Measurements from ENCODE around the gene LRRC8A. TPM values are rescaled to one million over a fixed set of nuclear protein-coding genes. Genes with fewer than 3 reads are reported as not detected.

LRRC8A gene
- total and polyA plus RNA-seq, 2 of the 8 experiments (the other 6 are each of a cell fraction or from before 2014, with no cell fraction given), result 103 to 111 TPM

Other genes starting within 250 kb of the LRRC8A start
- 58.0 and 60.4 TPM in 2 replicates for gene DYNC2I2, start 225.3 kb upstream of the LRRC8A start, total RNA-seq (2021; fragmentation: NEBNext Ultra II Directional; extraction: Animal tissue kit (Norgen Biotek cat#: 25700))
- 78.5 and 113 TPM in 2 replicates for gene DYNC2I2, start 225.3 kb upstream of the LRRC8A start, polyA plus RNA-seq (2011; rRNA removed)
- gene SET, start 192.9 kb upstream of the LRRC8A start, total RNA-seq (2021; fragmentation: NEBNext Ultra II Directional; extraction: Animal tissue kit (Norgen Biotek cat#: 25700)), result 1,327 and 1,345 TPM in 2 replicates
- 466 and 513 TPM in 2 replicates for gene SET, start 192.9 kb upstream of the LRRC8A start, polyA plus RNA-seq (2011; rRNA removed)
- 15.2 and 16.3 TPM in 2 replicates for gene PKN3, start 179.6 kb upstream of the LRRC8A start, total RNA-seq (2021; fragmentation: NEBNext Ultra II Directional; extraction: Animal tissue kit (Norgen Biotek cat#: 25700))
- 15.7 and 24.4 TPM in 2 replicates for gene PKN3, start 179.6 kb upstream of the LRRC8A start, polyA plus RNA-seq (2011; rRNA removed)
- 32.8 and 35.0 TPM in 2 replicates for gene ZDHHC12, start 158.0 kb upstream of the LRRC8A start, total RNA-seq (2021; fragmentation: NEBNext Ultra II Directional; extraction: Animal tissue kit (Norgen Biotek cat#: 25700))
- gene ZDHHC12, start 158.0 kb upstream of the LRRC8A start, polyA plus RNA-seq (2011; rRNA removed), result 93.8 and 121 TPM in 2 replicates
- gene ZER1, start 110.2 kb upstream of the LRRC8A start, total RNA-seq (2021; fragmentation: NEBNext Ultra II Directional; extraction: Animal tissue kit (Norgen Biotek cat#: 25700)), result 20.5 and 22.6 TPM in 2 replicates
- gene ZER1, start 110.2 kb upstream of the LRRC8A start, polyA plus RNA-seq (2011; rRNA removed), result 26.6 and 55.8 TPM in 2 replicates
- gene TBC1D13, start 94.9 kb upstream of the LRRC8A start, total RNA-seq (2021; fragmentation: NEBNext Ultra II Directional; extraction: Animal tissue kit (Norgen Biotek cat#: 25700)), result 21.3 and 26.3 TPM in 2 replicates
- 24.7 and 33.0 TPM in 2 replicates for gene TBC1D13, start 94.9 kb upstream of the LRRC8A start, polyA plus RNA-seq (2011; rRNA removed)
- 17.5 and 22.4 TPM in 2 replicates for gene ENDOG, start 63.6 kb upstream of the LRRC8A start, total RNA-seq (2021; fragmentation: NEBNext Ultra II Directional; extraction: Animal tissue kit (Norgen Biotek cat#: 25700))
- 23.4 and 31.8 TPM in 2 replicates for gene ENDOG, start 63.6 kb upstream of the LRRC8A start, polyA plus RNA-seq (2011; rRNA removed)
- gene SPOUT1, start 52.3 kb upstream of the LRRC8A start, total RNA-seq (2021; fragmentation: NEBNext Ultra II Directional; extraction: Animal tissue kit (Norgen Biotek cat#: 25700)), result 73.4 and 77.8 TPM in 2 replicates
- gene SPOUT1, start 52.3 kb upstream of the LRRC8A start, polyA plus RNA-seq (2011; rRNA removed), result 69.2 and 100 TPM in 2 replicates
- 28.5 and 30.4 TPM in 2 replicates for gene KYAT1, start 183 bp upstream of the LRRC8A start, total RNA-seq (2021; fragmentation: NEBNext Ultra II Directional; extraction: Animal tissue kit (Norgen Biotek cat#: 25700))
- 42.2 and 56.6 TPM in 2 replicates for gene KYAT1, start 183 bp upstream of the LRRC8A start, polyA plus RNA-seq (2011; rRNA removed)
- 14.1 and 18.1 TPM in 2 replicates for gene PHYHD1, start 38.8 kb downstream of the LRRC8A start, total RNA-seq (2021; fragmentation: NEBNext Ultra II Directional; extraction: Animal tissue kit (Norgen Biotek cat#: 25700))
- 25.6 and 33.2 TPM in 2 replicates for gene PHYHD1, start 38.8 kb downstream of the LRRC8A start, polyA plus RNA-seq (2011; rRNA removed)
- gene DOLK, start 65.5 kb downstream of the LRRC8A start, total RNA-seq (2021; fragmentation: NEBNext Ultra II Directional; extraction: Animal tissue kit (Norgen Biotek cat#: 25700)), result 17.2 and 18.8 TPM in 2 replicates
- 39.1 and 44.3 TPM in 2 replicates for gene DOLK, start 65.5 kb downstream of the LRRC8A start, polyA plus RNA-seq (2011; rRNA removed)
- gene NUP188, start 65.6 kb downstream of the LRRC8A start, total RNA-seq (2021; fragmentation: NEBNext Ultra II Directional; extraction: Animal tissue kit (Norgen Biotek cat#: 25700)), result 95.0 and 111 TPM in 2 replicates
- 90.1 and 107 TPM in 2 replicates for gene NUP188, start 65.6 kb downstream of the LRRC8A start, polyA plus RNA-seq (2011; rRNA removed)
- gene SH3GLB2, start 146.2 kb downstream of the LRRC8A start, total RNA-seq (2021; fragmentation: NEBNext Ultra II Directional; extraction: Animal tissue kit (Norgen Biotek cat#: 25700)), result 52.7 and 54.9 TPM in 2 replicates
- 79.9 and 95.9 TPM in 2 replicates for gene SH3GLB2, start 146.2 kb downstream of the LRRC8A start, polyA plus RNA-seq (2011; rRNA removed)
- gene MIGA2, start 154.5 kb downstream of the LRRC8A start, total RNA-seq (2021; fragmentation: NEBNext Ultra II Directional; extraction: Animal tissue kit (Norgen Biotek cat#: 25700)), result 30.9 and 39.0 TPM in 2 replicates
- 24.6 and 36.6 TPM in 2 replicates for gene MIGA2, start 154.5 kb downstream of the LRRC8A start, polyA plus RNA-seq (2011; rRNA removed)
- gene DOLPP1, start 199.0 kb downstream of the LRRC8A start, total RNA-seq (2021; fragmentation: NEBNext Ultra II Directional; extraction: Animal tissue kit (Norgen Biotek cat#: 25700)), result 36.0 and 38.8 TPM in 2 replicates
- gene DOLPP1, start 199.0 kb downstream of the LRRC8A start, polyA plus RNA-seq (2011; rRNA removed), result 45.3 and 56.0 TPM in 2 replicates
- 7.2 and 8.2 TPM in 2 replicates for gene CRAT, start 228.7 kb downstream of the LRRC8A start, total RNA-seq (2021; fragmentation: NEBNext Ultra II Directional; extraction: Animal tissue kit (Norgen Biotek cat#: 25700))
- 17.3 and 25.5 TPM in 2 replicates for gene CRAT, start 228.7 kb downstream of the LRRC8A start, polyA plus RNA-seq (2011; rRNA removed)
- 145 and 156 TPM in 2 replicates for gene PTPA, start 229.3 kb downstream of the LRRC8A start, total RNA-seq (2021; fragmentation: NEBNext Ultra II Directional; extraction: Animal tissue kit (Norgen Biotek cat#: 25700))
- 114 and 158 TPM in 2 replicates for gene PTPA, start 229.3 kb downstream of the LRRC8A start, polyA plus RNA-seq (2011; rRNA removed)